ENCODE results near the gene PARP6. TPM values are rescaled to one million over a fixed set of nuclear protein-coding genes. Genes with fewer than 3 reads are reported as not detected.

Gene PARP6
- polyA plus RNA-seq, 1 of the 3 experiments (the other 2 are of a cell fraction) = 57.7 TPM

- Histone ChIP-seq H3K4me2 (no peak overlapping the region), H2AFZ (ENCODE audit: low read depth) (no peak overlapping the region), H3K27me3 (ENCODE audit: insufficient read depth) (peaks cover 4% of the 10 kb centered on the region; the same call in 1 of the 2 replicates), H3K9me3 (no peaks in the 10 kb centered on the region), H3K4me3 (ENCODE audit: low read depth in 2 of 2, low read length in 1 of 2) (no peak overlapping the region), H3K4me1 (ENCODE audit: control insufficient read depth in 1 of 2, insufficient read depth in 2 of 2, low read depth in 1 of 2, low read length in 1 of 2) (peaks cover 0 to 11% of the 10 kb centered on the region in 2 experiments; a peak in 1 of 4 replicates), H3K9me2 (no peaks in the 10 kb centered on the region), H4K20me1 (ENCODE audit: insufficient read depth) (no peaks in the 10 kb centered on the region), H3F3A (replicated peaks; ENCODE audit: insufficient read depth) (no peaks in the 10 kb centered on the region), H3K36me3 (replicated peaks in 1 of 2; ENCODE audit: control insufficient read depth in 1 of 2, insufficient read depth in 2 of 2, low read length in 1 of 2) (no peaks in the 10 kb centered on the region), H3K9ac (no peak overlapping the region), H3K79me2 (ENCODE audit: insufficient read depth) (no peaks in the 10 kb centered on the region), H3K27ac (ENCODE audit: low read depth in 2 of 2, low read length in 1 of 2) (no peak overlapping the region)
- WGBS (ENCODE audit: low lambda C conversion rate) = 55% methylated on average over 2 of the region's 2 CpGs
- POLR2A ChIA-PET = interaction anchor here (1.1 to 1.2 kb wide), 2 partner anchors 13 to 62 kb away, joined by 3 to 4 read pairs; no protein-coding TSS in a partner anchor
- DNase-seq = no peak
- CTCF ChIA-PET = interaction anchor here (0.6 to 1.9 kb wide), 8 partner anchors 9 to 286 kb away, joined by 3 to 8 read pairs (median 4); no protein-coding TSS in a partner anchor
- TF ChIP-seq TEAD4 (IDR thresholded peaks at IDR 0.05; ENCODE audit: borderline replicate concordance, insufficient read depth) (no peak), IRF3 (IDR thresholded peaks at IDR 0.05; ENCODE audit: low read depth, low read length) (no peak), RFX5 (IDR thresholded peaks at IDR 0.05; ENCODE audit: low read length) (no peak), NRF1 (IDR thresholded peaks at IDR 0.05; ENCODE audit: low read depth, low read length) (no peak), RCOR1 (IDR thresholded peaks at IDR 0.05; ENCODE audit: low read length) (no peak), RXRA (IDR thresholded peaks at IDR 0.05; ENCODE audit: borderline replicate concordance, low read depth) (no peak), ZBTB33 (IDR thresholded peaks at IDR 0.05; ENCODE audit: borderline replicate concordance, low read depth) (no peak), NFIC (IDR thresholded peaks at IDR 0.05; ENCODE audit: borderline replicate concordance) (no peak), CHD2 (IDR thresholded peaks at IDR 0.05; ENCODE audit: low read length, partially characterized antibody) (no peak), YY1 (IDR thresholded peaks at IDR 0.05; ENCODE audit: low read depth) (no peak)
These were observed 41.5 kb upstream of the PARP6 start for GRCh38 chr15:72313881-72314280.

- Histone ChIP-seq H3K9ac (no peak overlapping the region), H3K36me3 (replicated peaks in 1 of 2; ENCODE audit: control insufficient read depth in 1 of 2, insufficient read depth in 2 of 2, low read length in 1 of 2) (no peaks in the 10 kb centered on the region), H3K4me3 (ENCODE audit: low read depth in 2 of 2, low read length in 1 of 2) (no peak overlapping the region), H3K4me2 (no peak overlapping the region), H3F3A (replicated peaks; ENCODE audit: insufficient read depth) (no peaks in the 10 kb centered on the region), H3K9me3 (no peaks in the 10 kb centered on the region), H3K79me2 (ENCODE audit: insufficient read depth) (no peaks in the 10 kb centered on the region), H4K20me1 (ENCODE audit: insufficient read depth) (no peaks in the 10 kb centered on the region), H3K9me2 (no peaks in the 10 kb centered on the region), H3K4me1 (ENCODE audit: control insufficient read depth in 1 of 2, insufficient read depth in 2 of 2, low read depth in 1 of 2, low read length in 1 of 2) (peaks cover 0 to 9% of the 10 kb centered on the region in 2 experiments; a peak in 1 of 4 replicates), H2AFZ (ENCODE audit: low read depth) (no peak overlapping the region), H3K27me3 (ENCODE audit: insufficient read depth) (peaks cover 4% of the 10 kb centered on the region; the same call in 1 of the 2 replicates), H3K27ac (ENCODE audit: low read depth in 2 of 2, low read length in 1 of 2) (no peak overlapping the region)
- TF ChIP-seq RXRA (IDR thresholded peaks at IDR 0.05; ENCODE audit: borderline replicate concordance, low read depth) (no peak), SIN3A (IDR thresholded peaks at IDR 0.05; ENCODE audit: borderline replicate concordance, low read depth, low read length) (no peak), TCF12 (IDR thresholded peaks at IDR 0.05) (no peak), IRF3 (IDR thresholded peaks at IDR 0.05; ENCODE audit: low read depth, low read length) (no peak)
- ChIA-PET CTCF (interaction anchor here (0.8 to 1.9 kb wide), 17 partner anchors 9 to 357 kb away, joined by 3 to 14 read pairs (median 5); partner anchors contain the start of gene HEXA), POLR2A (interaction anchor here (1.1 to 1.2 kb wide), 2 partner anchors 13 to 62 kb away, joined by 3 to 4 read pairs; no protein-coding TSS in a partner anchor)
- DNase-seq = no peak
- 41% methylated on average over 2 of the region's 2 CpGs for WGBS (ENCODE audit: low lambda C conversion rate)
These were observed 41.1 kb upstream of the PARP6 start for GRCh38 chr15:72313448-72313840.

Data from SK-N-SH (cell line).